Keratinocyte (primary cell): ENCODE measurements around the gene ABR.

ENCODE experiments used
- EZH2 ChIP-seq: IDR thresholded peaks from one replicate; pipeline ENCODE4 v1.6.1; 2012; ENCODE audit warnings: inconsistent platforms, mild to moderate bottlenecking, low read length, moderate library complexity
- TF ChIP-seq, protein P1 (sequence below), 3 experiments: IDR thresholded peaks in 1 of 3; conservative IDR thresholded peaks in 1 of 3; optimal IDR thresholded peaks in 1 of 3; 2 replicates in 2 of 3; 3 replicates in 1 of 3; pipeline versions ENCODE3 to v1.5.1; 2011; ENCODE audit warnings: low read length in 3 of 3, mild to moderate bottlenecking in 3 of 3, moderate library complexity in 2 of 3, control low read depth in 1 of 3, inconsistent platforms in 1 of 3; ENCODE audit not compliant: insufficient read depth in 2 of 3; ENCODE audit errors: extremely low read depth in 1 of 3

GRCh38 chr17:1107777-1108477, 71.9 kb downstream of the ABR start:
- TF ChIP-seq, protein P1, sequence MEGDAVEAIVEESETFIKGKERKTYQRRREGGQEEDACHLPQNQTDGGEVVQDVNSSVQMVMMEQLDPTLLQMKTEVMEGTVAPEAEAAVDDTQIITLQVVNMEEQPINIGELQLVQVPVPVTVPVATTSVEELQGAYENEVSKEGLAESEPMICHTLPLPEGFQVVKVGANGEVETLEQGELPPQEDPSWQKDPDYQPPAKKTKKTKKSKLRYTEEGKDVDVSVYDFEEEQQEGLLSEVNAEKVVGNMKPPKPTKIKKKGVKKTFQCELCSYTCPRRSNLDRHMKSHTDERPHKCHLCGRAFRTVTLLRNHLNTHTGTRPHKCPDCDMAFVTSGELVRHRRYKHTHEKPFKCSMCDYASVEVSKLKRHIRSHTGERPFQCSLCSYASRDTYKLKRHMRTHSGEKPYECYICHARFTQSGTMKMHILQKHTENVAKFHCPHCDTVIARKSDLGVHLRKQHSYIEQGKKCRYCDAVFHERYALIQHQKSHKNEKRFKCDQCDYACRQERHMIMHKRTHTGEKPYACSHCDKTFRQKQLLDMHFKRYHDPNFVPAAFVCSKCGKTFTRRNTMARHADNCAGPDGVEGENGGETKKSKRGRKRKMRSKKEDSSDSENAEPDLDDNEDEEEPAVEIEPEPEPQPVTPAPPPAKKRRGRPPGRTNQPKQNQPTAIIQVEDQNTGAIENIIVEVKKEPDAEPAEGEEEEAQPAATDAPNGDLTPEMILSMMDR (optimal IDR thresholded peaks at IDR 0.05 in 1 of 3, IDR thresholded peaks at IDR 0.05 in 1 of 3, conservative IDR thresholded peaks at IDR 0.05 in 1 of 3; ENCODE audit: extremely low read depth in 1 of 3, insufficient read depth in 2 of 3, low read length in 3 of 3), result no peak
- TF ChIP-seq EZH2, result no peak
